HCT116 (cell line): ENCODE data around the gene FAM13A.

ENCODE experiments used
- EZH2phosphoT487 ChIP-seq: fragments of 200-600 bp; IDR thresholded peaks from 2 replicates; pipeline ENCODE4 v1.6.1; 2018; ENCODE audit warnings: antibody characterized with exemption, borderline replicate concordance
- YY1 ChIP-seq: IDR thresholded peaks from 2 replicates; pipeline ENCODE4 v1.6.1; 2011; ENCODE audit warnings: low read length, low read depth, moderate library complexity, mild to moderate bottlenecking; ENCODE audit not compliant: insufficient replicate concordance; ENCODE audit errors: extremely low read depth
- TF ChIP-seq, protein P1 (sequence below), 3 experiments: fragments of 200-600 bp in 1 of 3; sonication (generic) in 1 of 3; IDR thresholded peaks in 2 of 3; conservative IDR thresholded peaks in 1 of 3; 2 replicates each; pipeline ENCODE4 v1.5.1; 2012 to 2017; ENCODE audit warnings: low read depth in 2 of 3, low read length in 2 of 3, antibody characterized with exemption in 1 of 3, borderline replicate concordance in 1 of 3, control low read depth in 1 of 3, mild to moderate bottlenecking in 1 of 3, mixed read lengths in 1 of 3, mixed run types in 1 of 3, moderate library complexity in 1 of 3; ENCODE audit not compliant: insufficient read depth in 1 of 3

DNA sequence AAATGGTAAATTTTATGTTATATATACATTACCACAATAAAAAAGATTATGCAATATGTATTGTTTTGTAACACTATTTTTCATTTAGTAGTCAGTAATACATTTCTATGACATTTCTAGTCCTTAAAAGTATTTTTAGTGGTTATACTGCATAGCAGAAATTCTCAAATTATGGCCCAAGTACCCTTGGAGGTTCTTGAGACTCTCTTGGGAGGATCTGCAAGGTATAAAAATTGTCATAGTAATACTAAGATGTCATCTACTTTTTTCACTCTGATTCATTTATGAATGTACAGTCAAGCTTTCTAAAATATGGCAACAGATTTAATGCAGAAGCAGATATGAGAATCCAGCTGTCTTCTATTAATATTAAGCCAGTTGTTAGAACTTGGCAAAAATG lies 220.8 kb downstream of the FAM13A start:
- TF ChIP-seq YY1, result no peak
- TF ChIP-seq, protein P1, sequence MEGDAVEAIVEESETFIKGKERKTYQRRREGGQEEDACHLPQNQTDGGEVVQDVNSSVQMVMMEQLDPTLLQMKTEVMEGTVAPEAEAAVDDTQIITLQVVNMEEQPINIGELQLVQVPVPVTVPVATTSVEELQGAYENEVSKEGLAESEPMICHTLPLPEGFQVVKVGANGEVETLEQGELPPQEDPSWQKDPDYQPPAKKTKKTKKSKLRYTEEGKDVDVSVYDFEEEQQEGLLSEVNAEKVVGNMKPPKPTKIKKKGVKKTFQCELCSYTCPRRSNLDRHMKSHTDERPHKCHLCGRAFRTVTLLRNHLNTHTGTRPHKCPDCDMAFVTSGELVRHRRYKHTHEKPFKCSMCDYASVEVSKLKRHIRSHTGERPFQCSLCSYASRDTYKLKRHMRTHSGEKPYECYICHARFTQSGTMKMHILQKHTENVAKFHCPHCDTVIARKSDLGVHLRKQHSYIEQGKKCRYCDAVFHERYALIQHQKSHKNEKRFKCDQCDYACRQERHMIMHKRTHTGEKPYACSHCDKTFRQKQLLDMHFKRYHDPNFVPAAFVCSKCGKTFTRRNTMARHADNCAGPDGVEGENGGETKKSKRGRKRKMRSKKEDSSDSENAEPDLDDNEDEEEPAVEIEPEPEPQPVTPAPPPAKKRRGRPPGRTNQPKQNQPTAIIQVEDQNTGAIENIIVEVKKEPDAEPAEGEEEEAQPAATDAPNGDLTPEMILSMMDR (IDR thresholded peaks at IDR 0.05 in 2 of 3, conservative IDR thresholded peaks at IDR 0.05 in 1 of 3; ENCODE audit: borderline replicate concordance in 1 of 3, insufficient read depth in 1 of 3, low read depth in 2 of 3, low read length in 2 of 3), result no peak
- TF ChIP-seq EZH2phosphoT487, result no peak
